ENCODE measurements around the gene FNDC3B. TPM values are rescaled to one million over a fixed set of nuclear protein-coding genes. Genes with fewer than 3 reads are reported as not detected.

The FNDC3B gene
- total and polyA plus RNA-seq, 4 donors, result 23.3 to 74.2 (median 32.9) TPM

DNA sequence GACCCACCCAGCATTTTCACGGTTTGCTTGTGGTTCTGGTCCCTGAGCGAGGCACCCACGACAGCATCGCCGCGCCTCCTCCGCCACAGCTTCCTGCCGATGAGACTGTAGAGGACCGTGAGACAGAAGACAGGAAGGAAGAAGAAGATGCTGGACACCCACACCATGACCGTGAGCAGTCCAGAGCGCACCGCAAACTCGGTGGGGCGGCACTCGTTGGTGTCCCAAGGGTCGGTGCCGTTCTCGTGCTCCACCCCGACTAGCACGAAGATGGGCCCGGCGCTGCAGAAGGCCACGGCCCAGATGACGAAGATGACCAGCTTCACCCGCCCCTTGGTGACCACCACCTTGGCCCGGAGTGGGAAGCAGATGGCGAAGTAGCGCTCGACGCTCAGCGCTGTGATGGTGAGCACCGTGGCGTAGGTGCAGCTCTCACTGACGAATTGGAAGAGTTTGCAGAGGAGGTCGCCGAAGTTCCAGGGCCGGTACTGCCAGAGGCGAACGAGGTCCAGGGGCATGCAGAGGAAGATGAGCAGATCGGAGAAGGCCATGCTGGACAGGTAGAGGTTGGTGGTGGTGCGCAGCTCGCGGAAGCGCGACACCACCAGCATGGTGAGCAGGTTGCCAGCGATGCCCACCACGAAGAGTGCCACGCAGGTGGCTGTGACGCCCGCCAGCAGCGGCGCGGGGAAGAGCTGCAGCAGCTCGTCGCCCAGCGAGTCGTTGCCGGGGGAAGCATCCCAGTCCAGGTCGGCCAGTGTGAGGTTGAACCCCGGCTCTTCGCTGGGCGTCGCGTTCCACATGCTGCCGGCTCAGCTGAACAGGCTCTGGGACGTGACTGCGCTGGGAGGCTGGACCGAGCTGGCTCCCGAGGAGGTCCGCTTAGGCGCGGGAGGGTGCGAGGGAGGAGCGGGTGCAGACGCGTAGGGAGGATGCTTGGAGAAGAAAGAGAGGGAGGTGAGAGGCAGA is 408.5 kb downstream of the FNDC3B start, which contains the start of gene GHSR:
Gene GHSR, minus strand, starts transcription at position 846 of the 969 bp plus-strand sequence. Its CDS starts 43 bp downstream, at position 803.
- no peaks in the 10 kb centered on the region for H3K9me3 ChIP-seq (ENCODE audit: control insufficient read depth in 4 of 4, low read length in 3 of 4)
- H3K36me3 ChIP-seq (ENCODE audit: control insufficient read depth in 4 of 4, insufficient read depth in 3 of 4, low read depth in 1 of 4, low read length in 3 of 4), result no peaks in the 10 kb centered on the region
- H3K9ac ChIP-seq (ENCODE audit: low read depth in 1 of 2, low read length in 2 of 2), result no peak within 1 kb of the TSS
- peaks cover 0 to 21% (median 14%) of the 10 kb centered on the region in 4 donors for H3K27me3 ChIP-seq (ENCODE audit: control insufficient read depth in 4 of 4, insufficient read depth in 4 of 4, low read length in 3 of 4)
- no peak within 1 kb of the TSS for H3K27ac ChIP-seq (ENCODE audit: low read depth in 1 of 2, low read length in 2 of 2)
- WGBS, result 11% methylated on average over 76 of the region's 76 CpGs
- peaks cover 0 to 15% (median 11%) of the 10 kb centered on the region in 4 donors for H3K4me1 ChIP-seq (ENCODE audit: control insufficient read depth in 4 of 4, insufficient read depth in 4 of 4, low read length in 3 of 4)
- no peak for TF ChIP-seq MAX (IDR thresholded peaks at IDR 0.05)
- TF ChIP-seq RAD21 (IDR thresholded peaks at IDR 0.05), result no peak
- TF ChIP-seq, protein P1, sequence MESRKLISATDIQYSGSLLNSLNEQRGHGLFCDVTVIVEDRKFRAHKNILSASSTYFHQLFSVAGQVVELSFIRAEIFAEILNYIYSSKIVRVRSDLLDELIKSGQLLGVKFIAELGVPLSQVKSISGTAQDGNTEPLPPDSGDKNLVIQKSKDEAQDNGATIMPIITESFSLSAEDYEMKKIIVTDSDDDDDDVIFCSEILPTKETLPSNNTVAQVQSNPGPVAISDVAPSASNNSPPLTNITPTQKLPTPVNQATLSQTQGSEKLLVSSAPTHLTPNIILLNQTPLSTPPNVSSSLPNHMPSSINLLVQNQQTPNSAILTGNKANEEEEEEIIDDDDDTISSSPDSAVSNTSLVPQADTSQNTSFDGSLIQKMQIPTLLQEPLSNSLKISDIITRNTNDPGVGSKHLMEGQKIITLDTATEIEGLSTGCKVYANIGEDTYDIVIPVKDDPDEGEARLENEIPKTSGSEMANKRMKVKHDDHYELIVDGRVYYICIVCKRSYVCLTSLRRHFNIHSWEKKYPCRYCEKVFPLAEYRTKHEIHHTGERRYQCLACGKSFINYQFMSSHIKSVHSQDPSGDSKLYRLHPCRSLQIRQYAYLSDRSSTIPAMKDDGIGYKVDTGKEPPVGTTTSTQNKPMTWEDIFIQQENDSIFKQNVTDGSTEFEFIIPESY (IDR thresholded peaks at IDR 0.05), result no peak
- no peak for TF ChIP-seq EGR1 (IDR thresholded peaks at IDR 0.05; ENCODE audit: low read depth in 2 of 2)
- TF ChIP-seq HNF4A (conservative IDR thresholded peaks at IDR 0.05), result no peak
- no peak for TF ChIP-seq FOXA1 (IDR thresholded peaks at IDR 0.05)
- no peak for TF ChIP-seq YY1 (IDR thresholded peaks at IDR 0.05)
- TF ChIP-seq NR2F2 (IDR thresholded peaks at IDR 0.05), result no peak
- no peak for TF ChIP-seq FOXA2 (IDR thresholded peaks at IDR 0.05)
- no peak for TF ChIP-seq HNF4G (IDR thresholded peaks at IDR 0.05)
- TF ChIP-seq, protein P2, sequence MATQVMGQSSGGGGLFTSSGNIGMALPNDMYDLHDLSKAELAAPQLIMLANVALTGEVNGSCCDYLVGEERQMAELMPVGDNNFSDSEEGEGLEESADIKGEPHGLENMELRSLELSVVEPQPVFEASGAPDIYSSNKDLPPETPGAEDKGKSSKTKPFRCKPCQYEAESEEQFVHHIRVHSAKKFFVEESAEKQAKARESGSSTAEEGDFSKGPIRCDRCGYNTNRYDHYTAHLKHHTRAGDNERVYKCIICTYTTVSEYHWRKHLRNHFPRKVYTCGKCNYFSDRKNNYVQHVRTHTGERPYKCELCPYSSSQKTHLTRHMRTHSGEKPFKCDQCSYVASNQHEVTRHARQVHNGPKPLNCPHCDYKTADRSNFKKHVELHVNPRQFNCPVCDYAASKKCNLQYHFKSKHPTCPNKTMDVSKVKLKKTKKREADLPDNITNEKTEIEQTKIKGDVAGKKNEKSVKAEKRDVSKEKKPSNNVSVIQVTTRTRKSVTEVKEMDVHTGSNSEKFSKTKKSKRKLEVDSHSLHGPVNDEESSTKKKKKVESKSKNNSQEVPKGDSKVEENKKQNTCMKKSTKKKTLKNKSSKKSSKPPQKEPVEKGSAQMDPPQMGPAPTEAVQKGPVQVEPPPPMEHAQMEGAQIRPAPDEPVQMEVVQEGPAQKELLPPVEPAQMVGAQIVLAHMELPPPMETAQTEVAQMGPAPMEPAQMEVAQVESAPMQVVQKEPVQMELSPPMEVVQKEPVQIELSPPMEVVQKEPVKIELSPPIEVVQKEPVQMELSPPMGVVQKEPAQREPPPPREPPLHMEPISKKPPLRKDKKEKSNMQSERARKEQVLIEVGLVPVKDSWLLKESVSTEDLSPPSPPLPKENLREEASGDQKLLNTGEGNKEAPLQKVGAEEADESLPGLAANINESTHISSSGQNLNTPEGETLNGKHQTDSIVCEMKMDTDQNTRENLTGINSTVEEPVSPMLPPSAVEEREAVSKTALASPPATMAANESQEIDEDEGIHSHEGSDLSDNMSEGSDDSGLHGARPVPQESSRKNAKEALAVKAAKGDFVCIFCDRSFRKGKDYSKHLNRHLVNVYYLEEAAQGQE (IDR thresholded peaks at IDR 0.05), result no peak
- no peak for TF ChIP-seq GABPA (IDR thresholded peaks at IDR 0.05 in 1 of 2, conservative IDR thresholded peaks at IDR 0.05 in 1 of 2)
- TF ChIP-seq TAF1 (conservative IDR thresholded peaks at IDR 0.05), result no peak
- no peak within 1 kb of the TSS for H3K4me3 ChIP-seq (ENCODE audit: low read depth in 1 of 3, low read length in 3 of 3)
- DNase-seq (ENCODE audit: low spot score), result no peak

DNA sequence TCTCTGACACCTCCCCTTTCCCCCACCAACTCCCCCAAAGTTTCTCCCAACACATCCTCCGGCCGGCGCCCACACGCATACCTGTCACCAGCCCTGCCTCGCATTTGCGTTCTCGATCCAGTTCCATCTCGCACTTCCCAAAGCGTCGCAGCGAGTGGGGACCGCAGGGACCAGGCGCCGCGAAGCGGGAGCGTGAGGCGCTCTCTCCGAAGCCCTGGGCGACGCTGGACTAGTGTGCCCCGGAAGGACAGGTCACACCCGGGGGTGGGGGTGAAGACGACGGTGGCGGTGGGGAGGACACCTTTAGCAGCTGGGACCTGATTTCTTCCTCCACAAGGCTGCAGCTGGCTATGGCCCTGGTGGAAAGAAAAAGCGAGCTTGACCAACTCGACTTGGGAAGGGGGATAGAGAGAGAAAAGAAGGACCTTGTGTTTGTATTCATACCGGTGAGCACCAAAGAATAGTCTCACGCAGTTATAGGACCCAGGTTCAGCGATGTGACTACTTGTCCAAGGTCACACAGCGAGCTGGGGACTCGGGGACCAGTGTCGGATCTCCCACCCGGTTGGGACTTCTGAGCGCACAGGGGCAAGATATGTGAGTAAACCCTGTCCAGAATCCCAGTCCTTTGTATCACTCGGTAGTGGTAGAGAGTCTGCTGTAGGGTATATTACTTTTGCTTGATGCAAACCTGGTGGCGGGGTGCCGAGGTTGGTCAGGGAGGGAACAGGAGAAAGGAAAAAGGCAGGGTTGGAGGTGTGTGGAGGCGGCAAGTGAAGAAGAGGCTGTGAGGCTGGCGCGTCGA is 409.5 kb downstream of the FNDC3B start:
- Histone ChIP-seq H3K4me3 (ENCODE audit: low read depth in 1 of 3, low read length in 3 of 3) (no peak overlapping the region), H3K36me3 (ENCODE audit: control insufficient read depth in 4 of 4, insufficient read depth in 3 of 4, low read depth in 1 of 4, low read length in 3 of 4) (no peaks in the 10 kb centered on the region), H3K27me3 (ENCODE audit: control insufficient read depth in 4 of 4, insufficient read depth in 4 of 4, low read length in 3 of 4) (peaks cover 0 to 21% (median 14%) of the 10 kb centered on the region in 4 donors), H3K27ac (ENCODE audit: low read depth in 1 of 2, low read length in 2 of 2) (no peak overlapping the region), H3K9ac (ENCODE audit: low read depth in 1 of 2, low read length in 2 of 2) (no peak overlapping the region), H3K9me3 (ENCODE audit: control insufficient read depth in 4 of 4, low read length in 3 of 4) (no peaks in the 10 kb centered on the region), H3K4me1 (ENCODE audit: control insufficient read depth in 4 of 4, insufficient read depth in 4 of 4, low read length in 3 of 4) (peaks cover 0 to 15% (median 11%) of the 10 kb centered on the region in 4 donors)
- WGBS, result 11% methylated on average over 43 of the region's 43 CpGs
- DNase-seq (ENCODE audit: low spot score), result no peak
- TF ChIP-seq FOXA2 (IDR thresholded peaks at IDR 0.05) (no peak), SP1 (IDR thresholded peaks at IDR 0.05) (no peak), TAF1 (conservative IDR thresholded peaks at IDR 0.05) (no peak), JUND (IDR thresholded peaks at IDR 0.05) (no peak), RXRA (IDR thresholded peaks at IDR 0.05) (no peak), GABPA (IDR thresholded peaks at IDR 0.05 in 1 of 2, conservative IDR thresholded peaks at IDR 0.05 in 1 of 2) (no peak), HNF4G (IDR thresholded peaks at IDR 0.05) (no peak), MAX (IDR thresholded peaks at IDR 0.05) (no peak), YY1 (IDR thresholded peaks at IDR 0.05) (no peak)
- TF ChIP-seq, protein P3, sequence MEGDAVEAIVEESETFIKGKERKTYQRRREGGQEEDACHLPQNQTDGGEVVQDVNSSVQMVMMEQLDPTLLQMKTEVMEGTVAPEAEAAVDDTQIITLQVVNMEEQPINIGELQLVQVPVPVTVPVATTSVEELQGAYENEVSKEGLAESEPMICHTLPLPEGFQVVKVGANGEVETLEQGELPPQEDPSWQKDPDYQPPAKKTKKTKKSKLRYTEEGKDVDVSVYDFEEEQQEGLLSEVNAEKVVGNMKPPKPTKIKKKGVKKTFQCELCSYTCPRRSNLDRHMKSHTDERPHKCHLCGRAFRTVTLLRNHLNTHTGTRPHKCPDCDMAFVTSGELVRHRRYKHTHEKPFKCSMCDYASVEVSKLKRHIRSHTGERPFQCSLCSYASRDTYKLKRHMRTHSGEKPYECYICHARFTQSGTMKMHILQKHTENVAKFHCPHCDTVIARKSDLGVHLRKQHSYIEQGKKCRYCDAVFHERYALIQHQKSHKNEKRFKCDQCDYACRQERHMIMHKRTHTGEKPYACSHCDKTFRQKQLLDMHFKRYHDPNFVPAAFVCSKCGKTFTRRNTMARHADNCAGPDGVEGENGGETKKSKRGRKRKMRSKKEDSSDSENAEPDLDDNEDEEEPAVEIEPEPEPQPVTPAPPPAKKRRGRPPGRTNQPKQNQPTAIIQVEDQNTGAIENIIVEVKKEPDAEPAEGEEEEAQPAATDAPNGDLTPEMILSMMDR (IDR thresholded peaks at IDR 0.05; ENCODE audit: low read depth, low read length, missing input control), result no peak
- TF ChIP-seq, protein P2 (IDR thresholded peaks at IDR 0.05), result no peak

Measured in liver (tissue), 9 donors.